Neural cell (in vitro differentiated cells): ENCODE data around the gene SVEP1.

ENCODE experiments used
- EZH2 ChIP-seq: fragments of 200-600, 300-800 bp; shearing (Covaris generic), sonication (generic); IDR thresholded peaks from 2 replicates; pipeline ENCODE4 v1.6.1; 2014; ENCODE audit warnings: antibody characterized with exemption, low read length, borderline replicate concordance, mild to moderate bottlenecking; ENCODE audit not compliant: insufficient read depth, poor library complexity, severe bottlenecking
- RAD21 ChIP-seq: fragments of 450-650 bp; conservative IDR thresholded peaks from 2 replicates; pipeline ENCODE4 v1.6.1; 2014; ENCODE audit warnings: antibody characterized with exemption, mild to moderate bottlenecking, moderate library complexity
- TAF1 ChIP-seq: IDR thresholded peaks from 2 replicates; pipeline ENCODE4 v1.6.1; 2012; ENCODE audit warnings: low read depth
- TF ChIP-seq, protein P1 (sequence below): fragments of 450-650 bp; IDR thresholded peaks from 2 replicates; pipeline ENCODE4 v1.5.1; 2014; ENCODE audit warnings: antibody characterized with exemption, mild to moderate bottlenecking, moderate library complexity; ENCODE audit not compliant: poor library complexity, severe bottlenecking

DNA sequence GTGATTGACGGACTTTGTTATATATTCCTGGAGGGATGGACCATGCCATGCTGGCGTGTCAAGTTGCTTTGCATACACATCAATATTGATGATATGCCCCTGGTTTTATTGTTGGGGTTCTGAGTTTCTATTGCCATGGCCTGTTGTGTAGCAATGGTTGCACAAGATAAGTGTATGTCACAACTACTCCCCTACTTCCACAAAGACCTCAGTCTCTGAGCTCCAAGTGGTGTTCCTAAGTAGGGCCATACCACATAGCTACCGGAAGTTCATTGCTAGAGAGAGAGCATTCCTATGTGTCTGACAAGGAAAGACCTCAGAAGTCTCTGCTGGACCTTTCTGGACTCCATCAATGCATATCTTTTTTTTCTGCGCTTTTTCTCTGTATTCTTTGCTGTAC lies 261.6 kb downstream of the SVEP1 start:
- TF ChIP-seq TAF1 = no peak
- TF ChIP-seq, protein P1, sequence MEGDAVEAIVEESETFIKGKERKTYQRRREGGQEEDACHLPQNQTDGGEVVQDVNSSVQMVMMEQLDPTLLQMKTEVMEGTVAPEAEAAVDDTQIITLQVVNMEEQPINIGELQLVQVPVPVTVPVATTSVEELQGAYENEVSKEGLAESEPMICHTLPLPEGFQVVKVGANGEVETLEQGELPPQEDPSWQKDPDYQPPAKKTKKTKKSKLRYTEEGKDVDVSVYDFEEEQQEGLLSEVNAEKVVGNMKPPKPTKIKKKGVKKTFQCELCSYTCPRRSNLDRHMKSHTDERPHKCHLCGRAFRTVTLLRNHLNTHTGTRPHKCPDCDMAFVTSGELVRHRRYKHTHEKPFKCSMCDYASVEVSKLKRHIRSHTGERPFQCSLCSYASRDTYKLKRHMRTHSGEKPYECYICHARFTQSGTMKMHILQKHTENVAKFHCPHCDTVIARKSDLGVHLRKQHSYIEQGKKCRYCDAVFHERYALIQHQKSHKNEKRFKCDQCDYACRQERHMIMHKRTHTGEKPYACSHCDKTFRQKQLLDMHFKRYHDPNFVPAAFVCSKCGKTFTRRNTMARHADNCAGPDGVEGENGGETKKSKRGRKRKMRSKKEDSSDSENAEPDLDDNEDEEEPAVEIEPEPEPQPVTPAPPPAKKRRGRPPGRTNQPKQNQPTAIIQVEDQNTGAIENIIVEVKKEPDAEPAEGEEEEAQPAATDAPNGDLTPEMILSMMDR = no peak
- no peak for TF ChIP-seq RAD21
- TF ChIP-seq EZH2 = no peak
